ENCODE data around the gene ANTXR1.

ANTXR1 gene

DNA sequence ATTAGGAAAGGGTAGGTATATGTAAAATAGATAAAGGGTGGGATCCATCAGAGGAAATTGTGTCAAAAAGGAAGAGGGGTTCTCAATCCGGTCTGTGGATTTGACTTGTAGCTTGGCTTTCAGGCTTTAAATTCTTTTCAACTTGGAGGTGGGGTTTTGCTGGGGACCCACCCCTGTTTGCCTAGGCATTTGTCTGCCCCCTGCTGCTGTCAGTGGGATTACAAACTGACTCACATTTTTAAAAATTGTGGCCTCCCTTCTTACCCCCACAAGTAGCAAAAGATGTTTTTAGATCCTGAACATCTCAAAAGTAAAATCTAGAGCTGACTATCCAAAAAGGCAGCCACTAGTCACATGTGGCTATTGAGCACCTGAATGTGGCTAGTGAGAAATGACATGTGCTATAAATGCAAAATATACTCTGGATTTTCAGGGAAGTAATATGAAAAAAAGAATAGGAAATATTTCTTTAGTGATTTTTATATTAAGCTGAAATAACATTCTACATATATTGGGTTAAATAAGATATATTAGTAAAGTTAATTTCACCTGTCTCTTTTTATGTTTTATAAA lies 195.1 kb downstream of the ANTXR1 start:
- H3K4me3 ChIP-seq (replicated peaks in 1 of 2; ENCODE audit: low read depth in 2 of 2, low read length in 2 of 2), result no peak overlapping the region
- DNase-seq (ENCODE audit: low read depth in 2 of 2), result no peak
- TF ChIP-seq, protein P1, sequence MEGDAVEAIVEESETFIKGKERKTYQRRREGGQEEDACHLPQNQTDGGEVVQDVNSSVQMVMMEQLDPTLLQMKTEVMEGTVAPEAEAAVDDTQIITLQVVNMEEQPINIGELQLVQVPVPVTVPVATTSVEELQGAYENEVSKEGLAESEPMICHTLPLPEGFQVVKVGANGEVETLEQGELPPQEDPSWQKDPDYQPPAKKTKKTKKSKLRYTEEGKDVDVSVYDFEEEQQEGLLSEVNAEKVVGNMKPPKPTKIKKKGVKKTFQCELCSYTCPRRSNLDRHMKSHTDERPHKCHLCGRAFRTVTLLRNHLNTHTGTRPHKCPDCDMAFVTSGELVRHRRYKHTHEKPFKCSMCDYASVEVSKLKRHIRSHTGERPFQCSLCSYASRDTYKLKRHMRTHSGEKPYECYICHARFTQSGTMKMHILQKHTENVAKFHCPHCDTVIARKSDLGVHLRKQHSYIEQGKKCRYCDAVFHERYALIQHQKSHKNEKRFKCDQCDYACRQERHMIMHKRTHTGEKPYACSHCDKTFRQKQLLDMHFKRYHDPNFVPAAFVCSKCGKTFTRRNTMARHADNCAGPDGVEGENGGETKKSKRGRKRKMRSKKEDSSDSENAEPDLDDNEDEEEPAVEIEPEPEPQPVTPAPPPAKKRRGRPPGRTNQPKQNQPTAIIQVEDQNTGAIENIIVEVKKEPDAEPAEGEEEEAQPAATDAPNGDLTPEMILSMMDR (IDR thresholded peaks at IDR 0.05; ENCODE audit: low read depth, low read length), result peak; percentile 32

- TF ChIP-seq, protein P1 (IDR thresholded peaks at IDR 0.05; ENCODE audit: low read depth, low read length), result no peak
- H3K4me3 ChIP-seq (replicated peaks in 1 of 2; ENCODE audit: low read depth in 2 of 2, low read length in 2 of 2), result no peak overlapping the region
- DNase-seq (ENCODE audit: low read depth in 2 of 2), result no peak
Observed at GRCh38 chr2:69209482-69209881, 196.5 kb downstream of the ANTXR1 start.

GRCh38 chr2:69210385-69210784 lies 197.4 kb downstream of the ANTXR1 start:
- no peak for DNase-seq (ENCODE audit: low read depth in 2 of 2)
- H3K4me3 ChIP-seq (replicated peaks in 1 of 2; ENCODE audit: low read depth in 2 of 2, low read length in 2 of 2), result no peak overlapping the region
- TF ChIP-seq, protein P1 (IDR thresholded peaks at IDR 0.05; ENCODE audit: low read depth, low read length), result no peak

- TF ChIP-seq, protein P1 (IDR thresholded peaks at IDR 0.05; ENCODE audit: low read depth, low read length), result no peak
- peak; percentile 53 to 56 for DNase-seq (ENCODE audit: low read depth in 2 of 2)
- no peak overlapping the region for H3K4me3 ChIP-seq (replicated peaks in 1 of 2; ENCODE audit: low read depth in 2 of 2, low read length in 2 of 2)
Observed at GRCh38 chr2:69211048-69211447, 198.1 kb downstream of the ANTXR1 start.

- H3K4me3 ChIP-seq (replicated peaks in 1 of 2; ENCODE audit: low read depth in 2 of 2, low read length in 2 of 2), result no peak overlapping the region
- TF ChIP-seq, protein P1 (IDR thresholded peaks at IDR 0.05; ENCODE audit: low read depth, low read length), result no peak
- DNase-seq (ENCODE audit: low read depth in 2 of 2), result no peak
Observed at GRCh38 chr2:69211686-69212085, 198.7 kb downstream of the ANTXR1 start.

- DNase-seq (ENCODE audit: low read depth in 2 of 2), result no peak
- no peak overlapping the region for H3K4me3 ChIP-seq (replicated peaks in 1 of 2; ENCODE audit: low read depth in 2 of 2, low read length in 2 of 2)
- TF ChIP-seq, protein P1 (IDR thresholded peaks at IDR 0.05; ENCODE audit: low read depth, low read length), result no peak
Observed at GRCh38 chr2:69212238-69213028, 199.5 kb downstream of the ANTXR1 start.
